Umbilical cord (tissue), 2 donors: Measurements from ENCODE around the gene TTC39C. TPM values are rescaled to one million over a fixed set of nuclear protein-coding genes. Genes with fewer than 3 reads are reported as not detected.

Source experiments
- DNase-seq: peaks from one replicate; pipeline ENCODE4 v3.0.0-alpha.2; 2015; ENCODE audit warnings: low spot score
- total RNA-seq: library from RNA; depleted of rRNA; stranded (reverse); fragments of >200 nt; gene quantifications from one replicate; pipeline ENCODE4 v1.2.3, GENCODE V29; 2014; ENCODE audit warnings: low replicate concordance; ENCODE audit not compliant: insufficient read depth

TTC39C gene
- 25.5 TPM for total RNA-seq

- peak; percentile 74 for DNase-seq
Observed at GRCh38 chr18:24014062-24014985, at the start of gene TTC39C. TTC39C (plus strand) TSS chr18:24014754; CDS start chr18:24014872, 118 bp downstream.

- DNase-seq = no peak
Observed at GRCh38 chr18:23966909-23967308, 47.6 kb upstream of the TTC39C start.

DNA sequence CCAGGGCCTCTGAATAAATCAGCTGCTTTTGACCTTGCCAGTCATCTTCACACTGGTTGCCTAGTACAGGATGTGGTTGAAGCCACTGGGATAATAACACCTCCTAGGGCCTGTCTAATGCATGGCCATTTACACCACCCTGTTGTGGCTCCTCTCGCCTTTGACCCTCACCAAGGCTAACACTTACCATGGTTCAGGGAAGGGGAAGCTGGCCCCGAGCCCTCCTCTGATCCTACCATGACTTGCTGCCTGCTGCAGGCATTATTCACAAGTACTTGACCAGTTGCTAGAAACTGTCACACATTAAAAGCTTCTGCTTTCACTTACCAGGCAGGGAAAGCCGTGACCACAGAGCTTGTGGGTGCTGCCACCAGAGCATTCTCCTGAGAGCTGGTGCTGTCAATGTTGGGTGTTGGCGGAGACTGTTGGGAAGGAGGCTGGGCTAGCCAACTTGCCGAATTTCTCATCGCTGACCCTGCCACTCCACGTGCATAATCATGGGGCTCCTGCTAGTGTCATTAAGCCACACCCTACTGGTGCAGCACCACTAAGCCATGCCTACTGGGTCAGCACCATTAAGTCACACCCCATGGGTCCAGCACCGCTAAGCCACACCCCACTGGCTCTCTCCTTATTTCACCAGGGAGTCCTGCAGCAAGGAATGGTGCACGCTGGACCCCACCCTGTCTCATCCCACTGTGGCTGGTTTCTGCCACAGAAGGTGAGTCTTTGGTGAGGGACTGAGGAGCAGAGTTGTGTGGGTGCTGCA lies 47.0 kb upstream of the TTC39C start:
- no peak for DNase-seq

DNA sequence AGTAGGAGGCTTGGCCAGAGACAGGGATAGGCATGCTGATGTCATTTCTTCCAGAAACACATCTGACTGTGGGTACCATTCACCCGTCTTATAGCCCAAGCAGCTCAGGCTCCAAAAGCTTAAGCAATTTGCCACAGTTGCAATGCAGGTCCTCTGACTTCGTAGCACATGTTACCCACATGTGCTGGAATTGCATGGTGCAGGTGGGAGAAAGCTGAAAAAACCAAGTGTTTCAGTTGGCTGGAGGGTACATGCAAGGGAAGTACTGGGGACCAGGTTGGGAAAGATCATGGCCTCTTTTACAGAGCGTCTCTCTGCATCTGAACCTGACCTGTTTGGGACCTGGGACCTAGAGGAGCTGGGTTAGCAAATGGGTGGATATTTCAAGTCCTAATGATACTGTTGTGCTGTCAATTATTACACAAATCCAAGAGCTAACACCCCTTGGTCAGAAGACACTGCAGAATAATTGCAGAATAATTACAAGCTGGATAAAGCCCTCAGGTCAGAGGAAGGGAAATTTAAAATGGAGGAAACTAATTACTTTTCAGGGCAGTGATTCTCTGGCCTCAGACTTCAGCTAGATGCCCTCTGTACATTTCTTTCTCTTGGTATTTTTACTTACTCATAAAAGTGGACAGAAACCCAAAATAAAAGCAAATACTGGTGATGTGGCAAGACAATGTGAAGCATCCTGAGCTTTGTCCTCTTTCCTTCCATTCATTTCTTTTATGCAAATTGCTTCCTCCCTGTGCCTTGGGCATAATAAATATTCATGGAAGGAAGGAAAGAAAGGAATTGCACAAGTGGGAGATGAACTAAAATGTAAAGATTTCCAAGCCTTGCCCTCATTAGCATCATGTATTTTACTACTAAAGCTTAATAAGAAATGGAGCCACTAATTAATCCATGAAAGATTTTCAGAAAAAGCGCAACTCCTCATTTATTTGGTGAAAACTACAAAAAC lies 45.6 kb upstream of the TTC39C start:
- no peak for DNase-seq

DNA sequence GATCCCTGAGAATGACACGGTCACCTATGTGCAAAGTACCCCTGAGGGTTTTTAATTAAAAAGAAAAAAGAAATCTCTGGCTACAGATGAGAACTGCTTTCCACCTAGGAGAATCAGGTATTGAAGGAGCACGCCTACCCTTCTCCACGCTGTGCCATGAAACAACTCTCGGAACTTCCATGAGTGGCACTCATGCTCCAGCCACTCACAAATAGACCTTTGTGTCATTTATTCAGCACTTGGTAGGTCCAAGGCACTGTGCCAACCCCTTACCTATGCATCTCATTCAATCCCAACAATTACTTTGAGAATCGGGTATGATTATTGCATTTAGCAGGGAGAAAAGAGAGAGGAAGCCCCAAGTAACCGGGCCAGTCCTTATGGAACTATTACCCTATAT lies 44.9 kb upstream of the TTC39C start:
- no peak for DNase-seq

- DNase-seq = no peak
Observed at GRCh38 chr18:23970161-23971096, 44.1 kb upstream of the TTC39C start.

DNA sequence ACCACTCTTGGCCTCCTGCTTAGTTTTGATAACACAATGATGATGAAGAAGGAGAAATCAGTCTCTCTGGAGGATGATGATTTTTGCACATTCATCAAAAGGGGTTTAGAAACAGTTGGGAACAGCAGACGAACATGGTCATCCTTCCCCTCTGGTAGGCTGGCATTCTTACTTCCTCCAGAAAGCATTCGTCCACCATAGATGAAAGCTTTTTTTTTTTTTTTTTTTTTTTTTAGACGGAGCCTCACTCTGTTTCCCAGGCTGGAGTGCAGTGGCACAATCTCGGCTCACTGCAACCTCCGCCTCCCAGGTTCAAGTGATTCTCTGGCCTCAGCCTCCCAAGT lies 43.5 kb upstream of the TTC39C start:
- no peak for DNase-seq

GRCh38 chr18:23971666-23972230 lies 42.8 kb upstream of the TTC39C start:
- peak; percentile 94 for DNase-seq

- no peak for DNase-seq
Observed at GRCh38 chr18:23972453-23972852, 42.1 kb upstream of the TTC39C start.

DNA sequence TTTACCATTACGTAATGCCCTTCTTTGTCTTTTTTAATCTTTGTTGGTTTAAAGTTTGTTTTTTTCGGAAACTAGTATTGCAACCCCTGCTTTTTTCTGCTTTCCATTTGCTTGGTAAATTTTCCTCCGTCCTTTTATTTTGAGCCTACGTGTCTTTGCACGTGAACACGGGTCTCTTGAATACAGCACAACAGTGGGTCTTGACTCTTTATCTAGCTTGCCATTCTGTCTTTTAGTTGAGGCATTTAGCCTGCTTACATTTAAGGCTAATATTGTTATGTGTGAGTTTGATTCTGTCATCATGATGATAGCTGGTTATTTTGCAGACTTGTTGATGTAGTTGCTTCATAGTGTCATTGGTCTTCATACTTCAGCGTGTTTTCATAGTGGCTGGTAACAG lies 37.5 kb upstream of the TTC39C start:
- DNase-seq = no peak

- peak; percentile 85 for DNase-seq
Observed at GRCh38 chr18:23977719-23978483, 36.7 kb upstream of the TTC39C start.

- DNase-seq = peak; percentile 67
Observed at GRCh38 chr18:23981369-23981980, 33.1 kb upstream of the TTC39C start.

DNA sequence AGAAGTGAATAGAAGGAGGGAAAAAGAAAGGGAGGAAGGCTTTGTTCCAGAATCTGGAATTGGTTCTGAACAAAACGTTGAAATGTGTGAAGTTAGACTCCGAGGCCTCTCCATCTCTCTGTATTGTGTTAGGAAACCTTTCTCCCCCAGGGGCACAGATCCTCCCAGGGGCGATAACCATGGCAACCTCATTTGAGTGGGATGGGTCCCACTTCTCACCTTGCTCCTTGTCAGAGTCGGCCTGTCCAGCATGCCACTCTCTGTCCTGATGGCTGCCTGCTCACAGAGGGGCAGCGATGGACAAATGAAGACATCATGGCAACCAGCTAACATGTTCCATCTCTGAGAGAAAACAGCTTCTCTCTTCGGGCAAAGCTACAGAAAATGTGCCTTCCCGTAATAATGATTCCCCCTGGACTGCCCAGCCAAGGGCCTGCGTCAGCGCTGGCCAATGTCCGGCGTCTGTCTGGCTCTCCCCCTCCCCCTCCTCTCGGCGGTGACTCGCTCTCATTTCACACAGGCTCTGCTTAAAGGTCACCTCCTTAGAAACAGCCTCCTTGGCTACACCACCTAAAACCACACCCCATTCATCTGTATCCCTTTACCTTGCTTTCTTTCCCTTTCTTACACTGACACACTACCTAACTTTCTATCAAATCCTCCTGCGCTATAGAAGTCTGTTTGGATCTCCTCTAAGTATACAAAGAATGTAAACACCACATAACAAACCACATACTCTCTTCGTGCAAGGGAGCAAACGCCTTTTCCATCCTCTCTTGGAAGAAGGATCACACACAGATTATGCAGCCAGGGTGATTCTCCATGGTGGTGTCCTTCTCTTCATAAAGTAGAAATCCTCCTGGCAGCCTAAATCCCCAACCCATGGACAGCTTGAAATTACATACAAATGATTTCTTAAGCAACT lies 32.1 kb upstream of the TTC39C start:
- DNase-seq = peak; percentile 67

GRCh38 chr18:23983112-23983511 lies 31.4 kb upstream of the TTC39C start:
- DNase-seq = no peak

GRCh38 chr18:23986600-23987359 lies 27.8 kb upstream of the TTC39C start:
- no peak for DNase-seq

DNA sequence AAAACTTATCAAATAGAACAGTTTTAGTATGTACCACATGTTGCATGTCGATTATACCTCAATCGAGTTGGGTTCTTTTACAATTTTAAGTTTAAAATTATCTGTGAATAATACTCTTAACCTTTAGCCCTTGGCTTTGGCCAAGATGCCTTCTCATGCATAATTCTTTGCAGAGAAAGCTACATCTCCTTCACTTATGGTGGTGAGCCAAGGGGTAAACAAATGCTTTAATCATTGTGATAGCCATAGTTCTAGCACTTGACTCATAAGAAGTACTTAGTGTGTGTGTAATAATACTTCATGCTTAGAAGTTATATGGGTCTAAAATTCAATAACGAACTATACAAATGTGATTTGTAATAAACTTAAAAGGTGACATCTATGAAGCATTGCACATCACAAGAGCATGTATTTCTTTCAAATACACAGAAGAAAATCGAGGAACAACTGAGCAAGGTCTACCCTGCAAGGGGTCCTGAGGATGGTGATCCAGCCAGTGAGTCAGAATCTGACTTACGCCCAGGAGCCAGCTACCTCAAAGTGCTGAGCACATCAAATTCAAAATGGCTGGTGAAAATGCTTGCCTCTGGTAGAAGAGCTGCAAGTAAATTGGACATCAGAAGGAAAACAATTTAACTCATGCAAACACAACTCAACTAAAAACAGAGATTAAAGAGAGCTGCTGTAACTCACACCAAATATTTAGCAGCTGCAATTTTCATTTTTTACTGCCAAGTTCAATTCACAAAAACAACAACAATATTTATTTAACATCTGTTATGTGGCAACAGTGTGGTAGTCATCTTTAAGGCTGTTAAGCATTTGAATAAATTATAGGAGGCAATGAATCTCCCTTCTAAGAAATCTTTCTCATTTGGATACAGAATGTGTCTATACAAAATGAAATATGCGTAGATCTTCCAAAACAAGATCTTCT lies 23.8 kb upstream of the TTC39C start:
- DNase-seq = no peak
